ENCODE measurements around the gene RAB25.
A peak's percentile ranks its signal among the peaks of the same experiment; 100 is the strongest.

RAB25 gene

GRCh38 chr1:156081180-156081916 is 20.4 kb downstream of the RAB25 start:
- POLR2A ChIA-PET (ENCODE audit: low non-redundant PET) = no interaction called here
- peak overlapping the region; percentile 79 for H3K27ac ChIP-seq
- DNase-seq (ENCODE audit: low spot score) = no peak
- TF ChIP-seq CTCF (conservative IDR thresholded peaks at IDR 0.05; ENCODE audit: low read depth) = no peak
- CTCF ChIA-PET = interaction anchor here (0.7 kb wide), 2 partner anchors 143 to 147 kb away, joined by 3 to 4 read pairs; partner anchors contain the start of gene KHDC4

- no peak for DNase-seq (ENCODE audit: low spot score)
- ChIA-PET POLR2A (ENCODE audit: low non-redundant PET) (no interaction called here), CTCF (interaction anchor here (0.7 kb wide), 2 partner anchors 144 to 148 kb away, joined by 3 to 4 read pairs; partner anchors contain the start of gene KHDC4)
- no peak for TF ChIP-seq CTCF (conservative IDR thresholded peaks at IDR 0.05; ENCODE audit: low read depth)
- H3K27ac ChIP-seq = peak overlapping the region; percentile 79
These were observed 21.0 kb downstream of the RAB25 start for GRCh38 chr1:156081917-156082308.

- peak; percentile 82 for DNase-seq (ENCODE audit: low spot score)
- peak within 1 kb of the TSS; percentile 79 for H3K27ac ChIP-seq
These were observed 21.5 kb downstream of the RAB25 start, which contains the start of gene MEX3A for GRCh38 chr1:156082309-156083091. TSS of gene MEX3A (minus strand) at chr1:156082465. CDS start at chr1:156081998, 467 bp downstream.

GRCh38 chr1:156083800-156084790 is 23.1 kb downstream of the RAB25 start:
- H3K27ac ChIP-seq = peak overlapping the region; percentile 22
- no peak for DNase-seq (ENCODE audit: low spot score)
- no peak for TF ChIP-seq CTCF (conservative IDR thresholded peaks at IDR 0.05; ENCODE audit: low read depth)
- CTCF ChIA-PET = interaction anchor here (0.8 to 1.5 kb wide), 4 partner anchors 11 to 141 kb away, joined by 3 to 7 read pairs (median 6); no protein-coding TSS in a partner anchor
- POLR2A ChIA-PET (ENCODE audit: low non-redundant PET) = no interaction called here

More at GRCh38 chr1:156082309-156083091, 21.5 kb downstream of the RAB25 start, which contains the start of gene MEX3A:
- ChIA-PET POLR2A (ENCODE audit: low non-redundant PET) (interaction anchor here (0.6 kb wide), 1 partner anchor 85 kb away, joined by 4 read pairs; no protein-coding TSS in a partner anchor), CTCF (interaction anchor here (0.5 to 1.5 kb wide), 5 partner anchors 36 to 148 kb away, joined by 3 to 7 read pairs (median 3); partner anchors contain the start of gene KHDC4)
- no peak for TF ChIP-seq CTCF (conservative IDR thresholded peaks at IDR 0.05; ENCODE audit: low read depth)

- peak overlapping the region; percentile 48 for H3K27ac ChIP-seq
- POLR2A ChIA-PET (ENCODE audit: low non-redundant PET) = no interaction called here
- DNase-seq (ENCODE audit: low spot score) = no peak
- TF ChIP-seq CTCF (conservative IDR thresholded peaks at IDR 0.05; ENCODE audit: low read depth) = no peak
- CTCF ChIA-PET = no interaction called here
These were observed 25.3 kb downstream of the RAB25 start for GRCh38 chr1:156086256-156086662.

All from RWPE1 (cell line).